HEK293T (cell line): ENCODE data around the gene ZNF532.

Experiments
- FOXA1 ChIP-seq: fragments of 450-650 bp; IDR thresholded peaks from 2 replicates; pipeline ENCODE4 v1.6.1; 2016; ENCODE audit warnings: mild to moderate bottlenecking
- TARDBP ChIP-seq: fragments of 450-650 bp; IDR thresholded peaks from 2 replicates; pipeline ENCODE4 v1.6.1; 2016

GRCh38 chr18:58886431-58886830, 21.8 kb downstream of the ZNF532 start:
- TF ChIP-seq FOXA1 (no peak), TARDBP (no peak)
